ENCODE results near the gene MLYCD.

Gene MLYCD

DNA sequence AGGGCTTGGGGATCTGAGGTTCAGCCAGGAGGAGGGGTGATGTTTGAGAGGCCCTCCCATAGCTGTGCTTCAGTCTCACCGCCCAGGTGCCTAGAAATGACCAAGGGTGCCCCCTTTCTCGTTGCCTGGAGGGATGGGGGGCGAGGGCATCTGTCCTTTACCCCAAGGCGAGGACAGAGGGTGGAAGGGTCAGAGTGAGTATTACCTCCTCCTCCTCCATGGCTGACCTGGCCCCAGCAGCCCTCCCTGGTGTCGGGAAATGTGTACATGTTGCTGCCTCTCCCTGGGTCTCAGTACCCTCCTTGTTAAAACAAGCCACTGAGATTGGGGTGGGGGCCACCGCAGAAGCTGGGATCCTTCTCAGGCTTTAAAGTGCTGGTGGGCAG, 71.5 kb downstream of the MLYCD start:
- DNase-seq (ENCODE audit: low spot score), result no peak

DNA sequence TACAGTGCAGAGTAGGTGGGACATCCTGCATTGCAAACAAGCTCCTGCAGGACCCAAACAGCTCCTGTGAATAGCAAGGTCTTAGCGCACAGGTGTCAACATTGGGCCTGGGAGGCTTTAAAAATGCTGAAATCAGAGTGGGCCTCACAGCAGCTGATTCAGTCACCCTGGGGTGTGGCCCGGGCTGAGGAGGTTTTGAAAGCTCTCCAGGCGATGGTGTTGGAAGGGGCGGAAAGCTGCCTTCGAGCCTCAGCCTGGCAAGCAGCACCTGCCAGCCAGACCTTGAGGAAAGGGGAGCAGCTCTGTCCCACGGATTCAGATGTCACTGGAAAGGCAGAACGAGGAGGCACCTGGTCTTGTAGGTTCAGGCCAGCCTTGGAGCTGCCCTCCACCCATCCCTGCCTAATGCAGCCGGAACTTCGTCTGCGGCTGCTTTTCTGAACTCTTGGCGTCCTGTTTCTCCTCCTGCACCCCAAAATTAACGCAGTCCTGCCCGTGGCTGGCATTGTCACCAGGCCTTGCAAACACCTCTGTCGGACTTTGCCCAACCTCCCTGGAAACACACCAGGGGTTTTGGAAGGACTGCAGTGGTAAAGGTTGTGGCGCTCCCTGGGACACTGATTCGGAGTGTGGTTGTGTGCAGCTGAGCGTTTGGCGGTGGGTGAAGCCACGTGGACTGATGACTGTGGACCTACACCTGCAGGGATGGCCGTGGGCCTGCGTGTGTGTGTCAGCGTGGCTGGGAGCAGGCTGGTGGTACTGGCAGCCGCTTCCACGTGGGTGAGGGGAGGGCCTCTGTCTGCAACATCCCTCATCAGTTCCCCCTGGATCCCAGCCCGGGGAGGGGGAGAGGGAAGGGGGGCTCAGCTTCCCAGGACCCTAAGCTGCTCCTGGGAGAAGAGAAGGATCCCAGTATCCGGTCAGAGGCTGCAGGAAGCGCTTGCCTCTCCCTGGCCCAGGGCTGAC, 72.5 kb downstream of the MLYCD start:
- DNase-seq (ENCODE audit: low spot score), result no peak

- no peak for DNase-seq (ENCODE audit: low spot score)
These were observed 73.5 kb downstream of the MLYCD start for GRCh38 chr16:83972256-83973008.

DNA sequence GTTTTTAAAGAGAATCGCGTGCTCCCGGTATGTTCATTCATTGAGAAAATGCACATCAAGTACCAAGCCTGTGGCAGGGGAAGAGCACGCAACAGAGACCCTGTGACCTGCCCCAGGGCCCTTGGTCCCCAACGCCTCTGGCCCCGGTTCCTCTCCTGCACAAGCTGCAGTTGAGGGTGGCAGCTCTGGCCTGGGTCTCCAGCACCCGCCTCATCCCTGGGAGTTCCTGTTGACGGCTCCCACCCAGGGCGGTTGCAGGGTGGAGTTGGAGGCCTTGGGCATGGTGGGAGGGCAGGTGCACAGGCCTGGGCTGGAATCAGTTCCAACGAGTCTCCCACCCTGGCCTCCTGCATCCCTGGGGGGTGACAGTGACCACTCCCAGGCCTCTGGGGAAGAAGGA, 74.2 kb downstream of the MLYCD start:
- no peak for DNase-seq (ENCODE audit: low spot score)

- no peak for DNase-seq (ENCODE audit: low spot score)
These were observed 74.9 kb downstream of the MLYCD start for GRCh38 chr16:83973581-83974385.

GRCh38 chr16:83974475-83974874, 75.6 kb downstream of the MLYCD start:
- no peak for DNase-seq (ENCODE audit: low spot score)

DNA sequence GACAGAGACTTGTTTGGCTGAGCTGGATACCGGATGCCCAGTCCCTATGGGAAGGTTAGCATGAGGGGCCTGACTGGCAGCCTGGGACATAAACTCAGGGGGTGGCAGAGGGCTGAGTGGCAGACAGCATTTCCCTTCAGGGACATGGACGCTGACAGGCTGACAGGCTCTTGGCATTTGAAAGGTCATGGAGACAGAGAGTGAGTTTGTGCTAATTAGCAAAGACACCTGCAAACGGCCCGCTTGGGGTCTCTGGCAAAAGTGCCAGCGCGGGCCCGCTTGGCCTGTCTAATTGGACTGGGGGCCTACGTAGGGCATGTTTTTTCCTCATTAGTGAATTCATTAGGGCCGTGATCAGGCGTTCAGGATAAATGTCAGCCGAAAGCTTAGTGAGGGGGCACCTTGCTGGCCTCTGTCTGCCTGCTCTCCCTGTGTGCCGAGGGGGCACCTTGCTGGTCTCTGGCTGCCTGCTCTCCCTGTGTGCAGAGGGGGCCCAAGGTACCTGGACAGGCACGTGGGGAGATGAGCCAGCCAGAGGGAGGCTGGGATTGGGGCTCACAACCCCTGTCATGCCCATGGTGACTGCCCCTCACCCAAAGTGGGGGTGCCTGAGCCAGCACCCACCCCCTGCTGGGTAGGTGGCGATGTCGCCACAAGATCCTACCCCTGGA, 76.8 kb downstream of the MLYCD start:
- no peak for DNase-seq (ENCODE audit: low spot score)

All from Ammon's horn (tissue), 1 donor.